ENCODE measurements around the gene MYH11. TPM values are rescaled to one million over a fixed set of nuclear protein-coding genes. Genes with fewer than 3 reads are reported as not detected.

Gene MYH11
- total and polyA plus RNA-seq, 7 donors = 6.1 to 26.4 (median 14.1) TPM

- DNase-seq (no peak), ATAC-seq (no peak)
- no peak for TF ChIP-seq CTCF (IDR thresholded peaks at IDR 0.05)
- no peaks in the 10 kb centered on the region for H3K36me3 ChIP-seq (ENCODE audit: insufficient read depth in 1 of 2, low read depth in 1 of 2)
- no peaks in the 10 kb centered on the region for H3K9me3 ChIP-seq
- no peak overlapping the region for H3K4me3 ChIP-seq
- no peaks in the 10 kb centered on the region for H3K4me1 ChIP-seq
- intact Hi-C loops (cut with DNase I) = no loop called here
- no peak overlapping the region for H3K27ac ChIP-seq
- H3K27me3 ChIP-seq (ENCODE audit: insufficient read depth in 3 of 3, low read length in 2 of 3) = no peaks in the 10 kb centered on the region
- WGBS, 3 donors = 82 to 88% (median 84%) methylated on average over 6 of the region's 6 CpGs
Measured at GRCh38 chr16:15830832-15831451, 25.9 kb downstream of the MYH11 start.

GRCh38 chr16:15829460-15829859 lies 27.4 kb downstream of the MYH11 start:
- Histone ChIP-seq H3K27me3 (ENCODE audit: insufficient read depth in 3 of 3, low read length in 2 of 3) (no peaks in the 10 kb centered on the region), H3K9me3 (no peaks in the 10 kb centered on the region), H3K4me1 (no peaks in the 10 kb centered on the region), H3K4me3 (no peak overlapping the region), H3K27ac (no peak overlapping the region), H3K36me3 (ENCODE audit: insufficient read depth in 1 of 2, low read depth in 1 of 2) (no peaks in the 10 kb centered on the region)
- no peak for TF ChIP-seq CTCF (IDR thresholded peaks at IDR 0.05)
- ATAC-seq (peak in 2 of 4 donors; percentile 54 to 57), DNase-seq (peak; percentile 24 to 78)
- WGBS, 3 donors = 22 to 32% (median 25%) methylated on average over 9 of the region's 9 CpGs
- intact Hi-C loops (cut with DNase I) = loop anchor here in 1 of 2 donors (10.0 kb wide), 1 partner anchor 55 kb away; the partner anchor contains the start of gene CEP20

GRCh38 chr16:15827709-15828343 lies 29.0 kb downstream of the MYH11 start:
- no peaks in the 10 kb centered on the region for H3K4me1 ChIP-seq
- ATAC-seq = no peak
- no peak for TF ChIP-seq CTCF (IDR thresholded peaks at IDR 0.05)
- no peak overlapping the region for H3K27ac ChIP-seq
- H3K9me3 ChIP-seq = no peaks in the 10 kb centered on the region
- intact Hi-C loops (cut with DNase I) = loop anchor here in 1 of 2 donors (10.0 kb wide), 1 partner anchor 57 kb away; the partner anchor contains the start of gene CEP20
- H3K36me3 ChIP-seq (ENCODE audit: insufficient read depth in 1 of 2, low read depth in 1 of 2) = no peaks in the 10 kb centered on the region
- no peaks in the 10 kb centered on the region for H3K27me3 ChIP-seq (ENCODE audit: insufficient read depth in 3 of 3, low read length in 2 of 3)
- H3K4me3 ChIP-seq = no peak overlapping the region
- WGBS, 3 donors = 90 to 92% (median 91%) methylated on average over 11 of the region's 11 CpGs
- DNase-seq = no peak

- Histone ChIP-seq H3K4me3 (no peak overlapping the region), H3K9me3 (no peaks in the 10 kb centered on the region), H3K27ac (no peak overlapping the region), H3K4me1 (no peaks in the 10 kb centered on the region), H3K27me3 (ENCODE audit: insufficient read depth in 3 of 3, low read length in 2 of 3) (no peaks in the 10 kb centered on the region), H3K36me3 (ENCODE audit: insufficient read depth in 1 of 2, low read depth in 1 of 2) (no peaks in the 10 kb centered on the region)
- whole genome bisulfite sequencing, 3 donors = 92 to 93% (median 92%) methylated on average over 7 of the region's 7 CpGs
- intact Hi-C loops (cut with DNase I) = loop anchor here in 1 of 2 donors (10.0 kb wide), 1 partner anchor 58 kb away; the partner anchor contains the start of gene CEP20
- ATAC-seq (no peak), DNase-seq (no peak)
- no peak for TF ChIP-seq CTCF (IDR thresholded peaks at IDR 0.05)
Measured at GRCh38 chr16:15827299-15827698, 29.5 kb downstream of the MYH11 start.

Measured in psoas muscle (tissue), 8 donors.